Measurements from ENCODE around the gene SPG7.

The SPG7 gene

DNA sequence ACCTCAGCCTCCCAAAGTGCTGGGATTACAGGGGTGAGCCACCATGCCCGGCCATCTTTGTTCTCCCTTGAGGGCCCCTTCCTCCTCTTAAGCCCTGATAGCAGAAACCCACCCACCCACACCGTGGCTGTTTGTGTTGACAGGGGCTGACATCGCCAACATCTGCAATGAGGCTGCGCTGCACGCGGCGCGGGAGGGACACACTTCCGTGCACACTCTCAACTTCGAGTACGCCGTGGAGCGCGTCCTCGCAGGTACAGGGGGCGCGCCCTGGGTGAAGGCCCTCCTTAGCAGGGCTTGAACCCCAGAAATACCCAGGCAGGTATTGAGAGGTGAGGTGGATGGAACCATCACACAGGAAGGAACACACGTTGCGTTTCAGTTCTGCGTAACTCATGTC is 39.7 kb downstream of the SPG7 start:
- Histone ChIP-seq H3K4me3 (ENCODE audit: low read depth in 1 of 2, low read length in 2 of 2) (no peak overlapping the region), H3K27me3 (ENCODE audit: insufficient read depth, low read length, poor library complexity) (no peaks in the 10 kb centered on the region), H4K20me1 (ENCODE audit: insufficient read depth, low read length) (peaks cover 4% of the 10 kb centered on the region; the same call in 1 of the 2 replicates), H3K36me3 (ENCODE audit: insufficient read depth, low read length) (peaks cover 71% of the 10 kb centered on the region), H3K4me2 (ENCODE audit: insufficient read depth, low read length) (no peak overlapping the region), H3K79me2 (ENCODE audit: insufficient read depth, low read length) (no peaks in the 10 kb centered on the region), H3K9me3 (ENCODE audit: insufficient read depth, low read length, severe bottlenecking) (no peaks in the 10 kb centered on the region), H3K27ac (ENCODE audit: low read length) (no peak overlapping the region), H2AFZ (ENCODE audit: low read depth, low read length) (no peak overlapping the region), H3K4me1 (ENCODE audit: insufficient read depth, low read length) (no peaks in the 10 kb centered on the region), H3K9ac (ENCODE audit: low read depth, low read length) (no peak overlapping the region)
- ATAC-seq (ENCODE audit: insufficient read depth, low read depth) (no peak), DNase-seq (no peak)
- no peak for TF ChIP-seq EZH2 (IDR thresholded peaks at IDR 0.05; ENCODE audit: borderline replicate concordance, low read depth, low read length, severe bottlenecking)

DNA sequence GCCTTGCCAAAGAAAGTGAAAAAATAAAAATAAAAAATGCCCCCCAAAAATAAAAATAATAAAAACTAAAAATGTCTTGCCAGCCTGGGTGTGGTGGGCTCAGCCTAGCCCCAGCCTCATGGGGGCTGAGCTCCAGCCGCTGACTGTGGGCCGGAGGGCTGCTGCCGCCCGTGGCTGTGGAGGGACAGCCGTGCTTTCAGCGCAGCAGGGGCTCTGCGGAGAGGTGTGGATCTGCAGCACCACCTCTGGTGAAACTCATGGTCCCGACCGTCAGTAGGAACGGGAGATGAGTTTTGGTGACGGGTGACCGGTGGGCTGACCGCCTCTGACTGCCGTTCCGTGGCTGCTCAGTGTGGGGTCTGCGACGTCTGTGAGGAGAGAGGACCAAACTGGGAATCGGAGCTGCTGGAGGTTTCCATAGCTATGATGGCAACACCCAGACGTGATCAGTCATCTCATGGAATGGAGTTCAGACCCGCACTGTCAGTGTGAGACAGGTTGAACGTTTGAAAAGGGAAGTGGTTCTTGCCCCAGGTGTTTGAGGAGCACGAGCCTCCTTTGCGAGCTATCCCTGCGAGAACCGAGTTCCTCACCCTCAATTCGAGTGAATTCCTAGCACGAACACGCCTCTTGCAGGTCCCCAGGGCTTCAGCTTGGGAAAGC is 40.3 kb downstream of the SPG7 start:
- Histone ChIP-seq H3K4me2 (ENCODE audit: insufficient read depth, low read length) (no peak overlapping the region), H3K79me2 (ENCODE audit: insufficient read depth, low read length) (no peaks in the 10 kb centered on the region), H3K4me1 (ENCODE audit: insufficient read depth, low read length) (no peaks in the 10 kb centered on the region), H3K27ac (ENCODE audit: low read length) (no peak overlapping the region), H4K20me1 (ENCODE audit: insufficient read depth, low read length) (peaks cover 4% of the 10 kb centered on the region; the same call in 1 of the 2 replicates), H3K36me3 (ENCODE audit: insufficient read depth, low read length) (peaks cover 74% of the 10 kb centered on the region), H3K9ac (ENCODE audit: low read depth, low read length) (no peak overlapping the region), H3K27me3 (ENCODE audit: insufficient read depth, low read length, poor library complexity) (no peaks in the 10 kb centered on the region), H2AFZ (ENCODE audit: low read depth, low read length) (no peak overlapping the region), H3K9me3 (ENCODE audit: insufficient read depth, low read length, severe bottlenecking) (no peaks in the 10 kb centered on the region), H3K4me3 (ENCODE audit: low read depth in 1 of 2, low read length in 2 of 2) (no peak overlapping the region)
- DNase-seq (no peak), ATAC-seq (ENCODE audit: insufficient read depth, low read depth) (no peak)
- TF ChIP-seq, protein P1, sequence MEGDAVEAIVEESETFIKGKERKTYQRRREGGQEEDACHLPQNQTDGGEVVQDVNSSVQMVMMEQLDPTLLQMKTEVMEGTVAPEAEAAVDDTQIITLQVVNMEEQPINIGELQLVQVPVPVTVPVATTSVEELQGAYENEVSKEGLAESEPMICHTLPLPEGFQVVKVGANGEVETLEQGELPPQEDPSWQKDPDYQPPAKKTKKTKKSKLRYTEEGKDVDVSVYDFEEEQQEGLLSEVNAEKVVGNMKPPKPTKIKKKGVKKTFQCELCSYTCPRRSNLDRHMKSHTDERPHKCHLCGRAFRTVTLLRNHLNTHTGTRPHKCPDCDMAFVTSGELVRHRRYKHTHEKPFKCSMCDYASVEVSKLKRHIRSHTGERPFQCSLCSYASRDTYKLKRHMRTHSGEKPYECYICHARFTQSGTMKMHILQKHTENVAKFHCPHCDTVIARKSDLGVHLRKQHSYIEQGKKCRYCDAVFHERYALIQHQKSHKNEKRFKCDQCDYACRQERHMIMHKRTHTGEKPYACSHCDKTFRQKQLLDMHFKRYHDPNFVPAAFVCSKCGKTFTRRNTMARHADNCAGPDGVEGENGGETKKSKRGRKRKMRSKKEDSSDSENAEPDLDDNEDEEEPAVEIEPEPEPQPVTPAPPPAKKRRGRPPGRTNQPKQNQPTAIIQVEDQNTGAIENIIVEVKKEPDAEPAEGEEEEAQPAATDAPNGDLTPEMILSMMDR (IDR thresholded peaks at IDR 0.05; ENCODE audit: borderline replicate concordance, extremely low read depth, low read length, poor library complexity, severe bottlenecking): no peak
- no peak for TF ChIP-seq EZH2 (IDR thresholded peaks at IDR 0.05; ENCODE audit: borderline replicate concordance, low read depth, low read length, severe bottlenecking)

DNA sequence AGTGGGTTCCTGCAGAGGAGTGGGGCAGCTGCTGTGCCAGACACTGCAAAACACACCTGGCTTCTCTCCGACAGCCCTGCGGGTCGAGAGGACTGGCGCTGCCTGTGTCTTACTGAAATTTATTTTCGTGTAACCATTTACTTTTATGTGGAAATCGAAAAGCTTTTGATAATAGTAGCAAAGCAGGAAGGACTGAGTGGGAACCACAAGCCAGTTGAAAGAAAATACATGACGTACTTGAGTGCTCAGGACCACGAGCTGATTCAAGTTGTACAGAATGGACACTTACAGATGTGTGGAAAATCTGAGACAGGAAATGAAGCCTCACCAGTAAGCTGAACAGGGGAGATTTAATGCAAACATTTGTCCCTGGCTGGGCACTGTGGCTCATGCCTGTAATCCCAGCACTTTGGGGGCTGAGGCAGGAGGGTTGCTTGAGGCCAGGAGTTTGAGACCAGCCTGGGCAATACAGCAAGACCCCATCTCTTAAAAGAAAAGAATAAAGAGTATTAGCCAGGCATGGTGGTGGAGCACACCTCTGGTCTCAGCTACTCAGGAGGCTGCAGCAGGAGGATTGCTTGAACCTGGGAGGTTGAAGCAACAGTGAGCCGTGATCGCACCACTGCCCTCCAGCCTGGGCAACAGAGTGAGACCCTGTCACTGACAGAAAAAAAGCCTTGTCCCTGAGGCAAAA is 41.0 kb downstream of the SPG7 start:
- Histone ChIP-seq H3K4me1 (ENCODE audit: insufficient read depth, low read length) (no peaks in the 10 kb centered on the region), H2AFZ (ENCODE audit: low read depth, low read length) (no peak overlapping the region), H3K9ac (ENCODE audit: low read depth, low read length) (no peak overlapping the region), H3K9me3 (ENCODE audit: insufficient read depth, low read length, severe bottlenecking) (no peaks in the 10 kb centered on the region), H3K36me3 (ENCODE audit: insufficient read depth, low read length) (peaks cover 76% of the 10 kb centered on the region), H3K4me3 (ENCODE audit: low read depth in 1 of 2, low read length in 2 of 2) (no peak overlapping the region), H3K79me2 (ENCODE audit: insufficient read depth, low read length) (no peaks in the 10 kb centered on the region), H3K27ac (ENCODE audit: low read length) (no peak overlapping the region), H4K20me1 (ENCODE audit: insufficient read depth, low read length) (peaks cover 4% of the 10 kb centered on the region; the same call in 1 of the 2 replicates), H3K4me2 (ENCODE audit: insufficient read depth, low read length) (no peak overlapping the region), H3K27me3 (ENCODE audit: insufficient read depth, low read length, poor library complexity) (no peaks in the 10 kb centered on the region)
- no peak for ATAC-seq (ENCODE audit: insufficient read depth, low read depth)
- no peak for DNase-seq
- TF ChIP-seq EZH2 (IDR thresholded peaks at IDR 0.05; ENCODE audit: borderline replicate concordance, low read depth, low read length, severe bottlenecking): no peak
- TF ChIP-seq, protein P1 (IDR thresholded peaks at IDR 0.05; ENCODE audit: borderline replicate concordance, extremely low read depth, low read length, poor library complexity, severe bottlenecking): no peak

DNA sequence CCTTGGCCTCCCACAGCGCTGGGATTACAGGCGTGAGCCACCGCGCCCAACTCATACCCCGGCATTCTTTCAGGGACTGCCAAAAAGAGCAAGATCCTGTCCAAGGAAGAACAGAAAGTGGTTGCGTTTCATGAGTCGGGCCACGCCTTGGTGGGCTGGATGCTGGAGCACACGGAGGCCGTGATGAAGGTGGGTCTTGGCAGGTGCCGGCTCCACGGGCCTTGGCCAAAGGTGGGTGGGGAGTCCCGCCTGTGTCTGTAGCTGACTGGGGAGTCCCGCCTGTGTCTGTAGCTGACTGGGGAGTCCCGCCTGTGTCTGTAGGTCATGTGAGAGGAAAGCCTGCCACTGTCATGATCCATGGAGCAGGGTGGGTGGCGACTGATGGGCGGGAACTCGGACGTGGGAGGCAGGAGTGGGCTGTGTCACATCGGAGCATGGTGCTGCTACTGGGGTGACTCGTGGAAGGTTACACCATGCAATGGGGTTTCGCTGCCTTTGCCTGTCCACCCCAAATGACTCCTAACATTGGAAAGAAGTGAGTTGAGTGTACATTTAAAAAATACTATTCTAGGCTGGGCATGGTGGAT is 42.3 kb downstream of the SPG7 start:
- Histone ChIP-seq H3K9me3 (ENCODE audit: insufficient read depth, low read length, severe bottlenecking) (no peaks in the 10 kb centered on the region), H3K9ac (ENCODE audit: low read depth, low read length) (no peak overlapping the region), H3K79me2 (ENCODE audit: insufficient read depth, low read length) (no peaks in the 10 kb centered on the region), H2AFZ (ENCODE audit: low read depth, low read length) (no peak overlapping the region), H3K36me3 (ENCODE audit: insufficient read depth, low read length) (peaks cover 76% of the 10 kb centered on the region), H3K4me1 (ENCODE audit: insufficient read depth, low read length) (no peaks in the 10 kb centered on the region), H3K27ac (ENCODE audit: low read length) (no peak overlapping the region), H3K27me3 (ENCODE audit: insufficient read depth, low read length, poor library complexity) (no peaks in the 10 kb centered on the region), H3K4me2 (ENCODE audit: insufficient read depth, low read length) (no peak overlapping the region), H4K20me1 (ENCODE audit: insufficient read depth, low read length) (peaks cover 4% of the 10 kb centered on the region; the same call in 1 of the 2 replicates), H3K4me3 (ENCODE audit: low read depth in 1 of 2, low read length in 2 of 2) (no peak overlapping the region)
- DNase-seq: no peak
- no peak for ATAC-seq (ENCODE audit: insufficient read depth, low read depth)
- TF ChIP-seq, protein P1 (IDR thresholded peaks at IDR 0.05; ENCODE audit: borderline replicate concordance, extremely low read depth, low read length, poor library complexity, severe bottlenecking): no peak
- TF ChIP-seq EZH2 (IDR thresholded peaks at IDR 0.05; ENCODE audit: borderline replicate concordance, low read depth, low read length, severe bottlenecking): no peak
